Neural cell (in vitro differentiated cells): ENCODE results near the gene CBLB. TPM values are rescaled to one million over a fixed set of nuclear protein-coding genes. Genes with fewer than 3 reads are reported as not detected.

Experiments
- H2AFZ ChIP-seq: fragments of 200-600, 300-800 bp; sonication (generic), shearing (Covaris generic); 2 replicates; pipeline ENCODE4 v1.6.0; 2014; ENCODE audit warnings: low read depth, mild to moderate bottlenecking, antibody characterized with exemption, low read length, moderate library complexity
- H3F3A ChIP-seq: fragments of 200-600 bp; shearing (Covaris generic); 2 replicates; pipeline ENCODE4 v1.6.1; 2016; ENCODE audit warnings: mild to moderate bottlenecking, moderate library complexity, mixed read lengths, antibody characterized with exemption, low read length; ENCODE audit not compliant: insufficient read depth, poor library complexity, severe bottlenecking
- H3K27ac ChIP-seq: fragments of 200-600, 300-800 bp; sonication (generic), shearing (Covaris generic); 2 replicates; pipeline ENCODE4 v1.5.1; 2014; ENCODE audit warnings: mild to moderate bottlenecking, low read length, moderate library complexity
- H3K27me3 ChIP-seq: fragments of 300-800, 200-600 bp; sonication (generic), shearing (Covaris generic); 2 replicates; pipeline ENCODE4 v1.6.0; 2014; ENCODE audit warnings: mild to moderate bottlenecking, low read depth, low read length, moderate library complexity; ENCODE audit not compliant: insufficient read depth
- H3K36me3 ChIP-seq: fragments of 300-800, 200-600 bp; sonication (generic), shearing (Covaris generic); 2 replicates; pipeline ENCODE4 v1.5.1; 2014; ENCODE audit warnings: mild to moderate bottlenecking, antibody characterized with exemption, low read length, moderate library complexity; ENCODE audit not compliant: insufficient read depth
- H3K4me2 ChIP-seq: fragments of 300-800, 200-600 bp; sonication (generic), shearing (Covaris generic); 2 replicates; pipeline ENCODE4 v1.6.0; 2014; ENCODE audit warnings: mild to moderate bottlenecking, low read length
- H3K4me3 ChIP-seq: fragments of 300-800, 200-600 bp; sonication (generic), shearing (Covaris generic); 2 replicates; pipeline ENCODE4 v1.5.1; 2014; ENCODE audit warnings: mild to moderate bottlenecking, low read length, moderate library complexity
- H3K79me2 ChIP-seq: fragments of 200-600 bp; shearing (Covaris generic); replicated peaks from 2 replicates; pipeline ENCODE4 v1.6.0; 2014; ENCODE audit warnings: mild to moderate bottlenecking, low read length, moderate library complexity; ENCODE audit not compliant: insufficient read depth
- H3K9ac ChIP-seq: fragments of 300-800, 200-600 bp; sonication (generic), shearing (Covaris generic); 2 replicates; pipeline ENCODE4 v1.6.1; 2016; ENCODE audit warnings: mild to moderate bottlenecking, low read length, mixed read lengths
- H3K9me2 ChIP-seq: fragments of 200-600 bp; shearing (Covaris generic); 2 replicates; pipeline ENCODE4 v1.6.1; 2016; ENCODE audit warnings: mild to moderate bottlenecking, low read length, mixed read lengths; ENCODE audit not compliant: insufficient read depth
- H3K9me3 ChIP-seq: fragments of 200-600, 300-800 bp; sonication (generic), shearing (Covaris generic); 2 replicates; pipeline ENCODE4 v1.6.1; 2016; ENCODE audit warnings: mild to moderate bottlenecking, mixed run types, low read length, moderate library complexity, mixed read lengths
- H4K20me1 ChIP-seq: fragments of 200-600 bp; shearing (Covaris generic); 2 replicates; pipeline ENCODE4 v1.6.1; 2016; ENCODE audit warnings: mild to moderate bottlenecking, mixed run types; ENCODE audit not compliant: insufficient read depth
- EP300 ChIP-seq: fragments of 450-650 bp; conservative IDR thresholded peaks from 2 replicates; pipeline ENCODE4 v1.6.1; 2014; ENCODE audit warnings: antibody characterized with exemption, mild to moderate bottlenecking, moderate library complexity; ENCODE audit not compliant: poor library complexity, severe bottlenecking
- EZH2 ChIP-seq: fragments of 200-600, 300-800 bp; shearing (Covaris generic), sonication (generic); IDR thresholded peaks from 2 replicates; pipeline ENCODE4 v1.6.1; 2014; ENCODE audit warnings: antibody characterized with exemption, low read length, borderline replicate concordance, mild to moderate bottlenecking; ENCODE audit not compliant: insufficient read depth, poor library complexity, severe bottlenecking
- MXI1 ChIP-seq: fragments of 450-650 bp; conservative IDR thresholded peaks from 2 replicates; pipeline ENCODE4 v1.6.1; 2014; ENCODE audit warnings: antibody characterized with exemption, mild to moderate bottlenecking; ENCODE audit not compliant: poor library complexity, severe bottlenecking
- POLR2AphosphoS5 ChIP-seq: IDR thresholded peaks from 2 replicates; pipeline ENCODE4 v1.6.1; 2012
- RAD21 ChIP-seq: fragments of 450-650 bp; conservative IDR thresholded peaks from 2 replicates; pipeline ENCODE4 v1.6.1; 2014; ENCODE audit warnings: antibody characterized with exemption, mild to moderate bottlenecking, moderate library complexity
- SMC3 ChIP-seq: fragments of 450-650 bp; conservative IDR thresholded peaks from 2 replicates; pipeline ENCODE4 v1.6.1; 2014; ENCODE audit warnings: antibody characterized with exemption, mild to moderate bottlenecking, moderate library complexity; ENCODE audit not compliant: poor library complexity
- TAF1 ChIP-seq: IDR thresholded peaks from 2 replicates; pipeline ENCODE4 v1.6.1; 2012; ENCODE audit warnings: low read depth
- polyA plus RNA-seq: library from polyadenylated mRNA; depleted of rRNA; stranded (reverse); fragments of >200 nt; gene quantifications from 2 replicates; pipeline ENCODE4 v1.2.3, GENCODE V29; 2014
- TF ChIP-seq, protein P1 (sequence below): IDR thresholded peaks from 2 replicates; pipeline ENCODE4 v1.6.1; 2012; ENCODE audit warnings: borderline replicate concordance
- TF ChIP-seq, protein P2 (sequence below): fragments of 450-650 bp; IDR thresholded peaks from 2 replicates; pipeline ENCODE4 v1.5.1; 2014; ENCODE audit warnings: antibody characterized with exemption, mild to moderate bottlenecking, moderate library complexity; ENCODE audit not compliant: poor library complexity, severe bottlenecking

The CBLB gene
- polyA plus RNA-seq, 1 donor from 2014 or later = 36.4 TPM

DNA sequence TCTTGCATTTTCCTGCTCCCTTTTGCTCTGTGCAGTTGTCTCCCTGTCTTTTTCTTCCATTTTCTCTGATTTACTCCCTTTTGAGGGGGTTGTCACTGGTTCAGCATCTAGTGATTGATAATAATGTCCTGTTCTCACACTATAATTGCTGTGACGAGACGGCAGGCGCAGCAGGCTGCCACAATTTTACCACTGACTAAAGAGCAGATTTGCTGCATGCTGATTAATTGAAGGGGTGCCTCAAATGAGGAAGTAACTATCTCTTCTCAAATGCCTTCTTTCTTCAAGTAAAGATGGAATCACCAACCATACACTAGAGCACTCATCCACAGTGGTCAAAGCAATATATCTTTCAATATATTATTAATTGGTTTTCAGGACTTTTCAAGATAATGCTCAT lies 219.3 kb downstream of the CBLB start:
- H4K20me1 ChIP-seq = no peaks in the 10 kb centered on the region
- H3K36me3 ChIP-seq = no peaks in the 10 kb centered on the region
- no peak for TF ChIP-seq RAD21
- peak; percentile 77 for TF ChIP-seq POLR2AphosphoS5
- TF ChIP-seq EZH2 = no peak
- TF ChIP-seq, protein P1, sequence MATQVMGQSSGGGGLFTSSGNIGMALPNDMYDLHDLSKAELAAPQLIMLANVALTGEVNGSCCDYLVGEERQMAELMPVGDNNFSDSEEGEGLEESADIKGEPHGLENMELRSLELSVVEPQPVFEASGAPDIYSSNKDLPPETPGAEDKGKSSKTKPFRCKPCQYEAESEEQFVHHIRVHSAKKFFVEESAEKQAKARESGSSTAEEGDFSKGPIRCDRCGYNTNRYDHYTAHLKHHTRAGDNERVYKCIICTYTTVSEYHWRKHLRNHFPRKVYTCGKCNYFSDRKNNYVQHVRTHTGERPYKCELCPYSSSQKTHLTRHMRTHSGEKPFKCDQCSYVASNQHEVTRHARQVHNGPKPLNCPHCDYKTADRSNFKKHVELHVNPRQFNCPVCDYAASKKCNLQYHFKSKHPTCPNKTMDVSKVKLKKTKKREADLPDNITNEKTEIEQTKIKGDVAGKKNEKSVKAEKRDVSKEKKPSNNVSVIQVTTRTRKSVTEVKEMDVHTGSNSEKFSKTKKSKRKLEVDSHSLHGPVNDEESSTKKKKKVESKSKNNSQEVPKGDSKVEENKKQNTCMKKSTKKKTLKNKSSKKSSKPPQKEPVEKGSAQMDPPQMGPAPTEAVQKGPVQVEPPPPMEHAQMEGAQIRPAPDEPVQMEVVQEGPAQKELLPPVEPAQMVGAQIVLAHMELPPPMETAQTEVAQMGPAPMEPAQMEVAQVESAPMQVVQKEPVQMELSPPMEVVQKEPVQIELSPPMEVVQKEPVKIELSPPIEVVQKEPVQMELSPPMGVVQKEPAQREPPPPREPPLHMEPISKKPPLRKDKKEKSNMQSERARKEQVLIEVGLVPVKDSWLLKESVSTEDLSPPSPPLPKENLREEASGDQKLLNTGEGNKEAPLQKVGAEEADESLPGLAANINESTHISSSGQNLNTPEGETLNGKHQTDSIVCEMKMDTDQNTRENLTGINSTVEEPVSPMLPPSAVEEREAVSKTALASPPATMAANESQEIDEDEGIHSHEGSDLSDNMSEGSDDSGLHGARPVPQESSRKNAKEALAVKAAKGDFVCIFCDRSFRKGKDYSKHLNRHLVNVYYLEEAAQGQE = no peak
- no peak for TF ChIP-seq MXI1
- TF ChIP-seq, protein P2, sequence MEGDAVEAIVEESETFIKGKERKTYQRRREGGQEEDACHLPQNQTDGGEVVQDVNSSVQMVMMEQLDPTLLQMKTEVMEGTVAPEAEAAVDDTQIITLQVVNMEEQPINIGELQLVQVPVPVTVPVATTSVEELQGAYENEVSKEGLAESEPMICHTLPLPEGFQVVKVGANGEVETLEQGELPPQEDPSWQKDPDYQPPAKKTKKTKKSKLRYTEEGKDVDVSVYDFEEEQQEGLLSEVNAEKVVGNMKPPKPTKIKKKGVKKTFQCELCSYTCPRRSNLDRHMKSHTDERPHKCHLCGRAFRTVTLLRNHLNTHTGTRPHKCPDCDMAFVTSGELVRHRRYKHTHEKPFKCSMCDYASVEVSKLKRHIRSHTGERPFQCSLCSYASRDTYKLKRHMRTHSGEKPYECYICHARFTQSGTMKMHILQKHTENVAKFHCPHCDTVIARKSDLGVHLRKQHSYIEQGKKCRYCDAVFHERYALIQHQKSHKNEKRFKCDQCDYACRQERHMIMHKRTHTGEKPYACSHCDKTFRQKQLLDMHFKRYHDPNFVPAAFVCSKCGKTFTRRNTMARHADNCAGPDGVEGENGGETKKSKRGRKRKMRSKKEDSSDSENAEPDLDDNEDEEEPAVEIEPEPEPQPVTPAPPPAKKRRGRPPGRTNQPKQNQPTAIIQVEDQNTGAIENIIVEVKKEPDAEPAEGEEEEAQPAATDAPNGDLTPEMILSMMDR = no peak
- TF ChIP-seq EP300 = peak; percentile 88
- no peak for TF ChIP-seq SMC3
- no peak for TF ChIP-seq TAF1
- H3K4me2 ChIP-seq = peak overlapping the region; percentile 46
- peak overlapping the region; percentile 0 for H3K9ac ChIP-seq
- H3K27ac ChIP-seq = peak overlapping the region; percentile 57
- H3K9me2 ChIP-seq = no peaks in the 10 kb centered on the region
- no peaks in the 10 kb centered on the region for H3K9me3 ChIP-seq
- no peak overlapping the region for H2AFZ ChIP-seq
- H3F3A ChIP-seq = peaks cover 12% of the 10 kb centered on the region
- no peaks in the 10 kb centered on the region for H3K79me2 ChIP-seq
- no peaks in the 10 kb centered on the region for H3K27me3 ChIP-seq
- H3K4me3 ChIP-seq = peak overlapping the region; percentile 45

- H3K9ac ChIP-seq = no peak overlapping the region
- no peak overlapping the region for H3K27ac ChIP-seq
- H4K20me1 ChIP-seq = no peaks in the 10 kb centered on the region
- TF ChIP-seq EZH2 = no peak
- no peak for TF ChIP-seq TAF1
- TF ChIP-seq POLR2AphosphoS5 = no peak
- peaks cover 12% of the 10 kb centered on the region for H3F3A ChIP-seq
- no peak overlapping the region for H3K4me2 ChIP-seq
- no peaks in the 10 kb centered on the region for H3K27me3 ChIP-seq
- H3K4me3 ChIP-seq = no peak overlapping the region
- H3K9me2 ChIP-seq = no peaks in the 10 kb centered on the region
- no peak overlapping the region for H2AFZ ChIP-seq
- H3K36me3 ChIP-seq = no peaks in the 10 kb centered on the region
- no peaks in the 10 kb centered on the region for H3K9me3 ChIP-seq
- no peaks in the 10 kb centered on the region for H3K79me2 ChIP-seq
These were observed 221.8 kb downstream of the CBLB start for GRCh38 chr3:105647047-105647446.

GRCh38 chr3:105639131-105639530 lies 229.7 kb downstream of the CBLB start:
- Histone ChIP-seq H3K27me3 (no peaks in the 10 kb centered on the region), H2AFZ (no peak overlapping the region), H3K36me3 (no peaks in the 10 kb centered on the region), H3K27ac (no peak overlapping the region), H3F3A (no peaks in the 10 kb centered on the region), H3K4me3 (no peak overlapping the region), H3K9ac (no peak overlapping the region), H3K9me2 (no peaks in the 10 kb centered on the region), H4K20me1 (no peaks in the 10 kb centered on the region), H3K4me2 (no peak overlapping the region), H3K79me2 (no peaks in the 10 kb centered on the region), H3K9me3 (no peaks in the 10 kb centered on the region)
- TF ChIP-seq TAF1 (no peak), RAD21 (no peak), POLR2AphosphoS5 (no peak), MXI1 (no peak), SMC3 (no peak), EP300 (no peak), EZH2 (no peak)
- TF ChIP-seq, protein P2 = no peak
- TF ChIP-seq, protein P1 = no peak
